ENCODE data around the gene MANF. TPM values are rescaled to one million over a fixed set of nuclear protein-coding genes. Genes with fewer than 3 reads are reported as not detected.
"Not testable (repeated sequence)": the region's sequence is repeated elsewhere in the genome, so short reads cannot be mapped to it uniquely, and the experiment has no call there.

MANF gene
- total RNA-seq, 1 donor from 2014 or later: 130 TPM

- TF ChIP-seq CTCF (IDR thresholded peaks at IDR 0.05; ENCODE audit: unreplicated experiment): no peak
- no peak for DNase-seq (ENCODE audit: low spot score, unreplicated experiment)
- H3K36me3 Mint-ChIP-seq (ENCODE audit: insufficient read depth): peaks cover 24% of the 10 kb centered on the region
- no peak overlapping the region for H3K27ac Mint-ChIP-seq
- peaks cover 3% of the 10 kb centered on the region for H3K9me3 Mint-ChIP-seq (ENCODE audit: low read depth)
- H3K4me1 Mint-ChIP-seq (ENCODE audit: low read depth): peaks cover 11% of the 10 kb centered on the region
- no peaks in the 10 kb centered on the region for H3K27me3 Mint-ChIP-seq
- no peak overlapping the region for H3K4me3 Mint-ChIP-seq (ENCODE audit: low read depth)
These were observed 24.3 kb upstream of the MANF start for GRCh38 chr3:51360806-51361205.

- H3K27me3 Mint-ChIP-seq: no peaks in the 10 kb centered on the region
- no peak overlapping the region for H3K4me3 Mint-ChIP-seq (ENCODE audit: low read depth)
- H3K27ac Mint-ChIP-seq: no peak overlapping the region
- H3K36me3 Mint-ChIP-seq (ENCODE audit: insufficient read depth): peaks cover 27% of the 10 kb centered on the region
- DNase-seq (ENCODE audit: low spot score, unreplicated experiment): no peak
- TF ChIP-seq CTCF (IDR thresholded peaks at IDR 0.05; ENCODE audit: unreplicated experiment): no peak
- H3K4me1 Mint-ChIP-seq (ENCODE audit: low read depth): peaks cover 1% of the 10 kb centered on the region
- peaks cover 3% of the 10 kb centered on the region for H3K9me3 Mint-ChIP-seq (ENCODE audit: low read depth)
These were observed 23.3 kb upstream of the MANF start for GRCh38 chr3:51361746-51362145.

GRCh38 chr3:51362476-51362875 is 22.6 kb upstream of the MANF start:
- peaks cover 7% of the 10 kb centered on the region for H3K9me3 Mint-ChIP-seq (ENCODE audit: low read depth)
- no peaks in the 10 kb centered on the region for H3K4me1 Mint-ChIP-seq (ENCODE audit: low read depth)
- TF ChIP-seq CTCF (IDR thresholded peaks at IDR 0.05; ENCODE audit: unreplicated experiment): no peak
- H3K27ac Mint-ChIP-seq: no peak overlapping the region
- H3K4me3 Mint-ChIP-seq (ENCODE audit: low read depth): no peak overlapping the region
- H3K36me3 Mint-ChIP-seq (ENCODE audit: insufficient read depth): peaks cover 34% of the 10 kb centered on the region
- H3K27me3 Mint-ChIP-seq: no peaks in the 10 kb centered on the region
- DNase-seq (ENCODE audit: low spot score, unreplicated experiment): no peak

- not testable (repeated sequence) for H3K4me3 Mint-ChIP-seq (ENCODE audit: low read depth); H3K4me1 Mint-ChIP-seq (ENCODE audit: low read depth); H3K27ac Mint-ChIP-seq; DNase-seq (ENCODE audit: low spot score, unreplicated experiment); H3K27me3 Mint-ChIP-seq
- H3K9me3 Mint-ChIP-seq (ENCODE audit: low read depth): peaks cover 10% of the 10 kb centered on the region
- H3K36me3 Mint-ChIP-seq (ENCODE audit: insufficient read depth): peaks cover 28% of the 10 kb centered on the region
These were observed 16.8 kb upstream of the MANF start for GRCh38 chr3:51368276-51368675.

GRCh38 chr3:51371943-51372557 is 13.0 kb upstream of the MANF start:
- Mint-ChIP-seq H3K4me3 (ENCODE audit: low read depth) (no peak overlapping the region), H3K4me1 (ENCODE audit: low read depth) (no peaks in the 10 kb centered on the region), H3K27ac (no peak overlapping the region), H3K9me3 (ENCODE audit: low read depth) (peaks cover 7% of the 10 kb centered on the region), H3K36me3 (ENCODE audit: insufficient read depth) (peaks cover 9% of the 10 kb centered on the region), H3K27me3 (no peaks in the 10 kb centered on the region)
- TF ChIP-seq CTCF (IDR thresholded peaks at IDR 0.05; ENCODE audit: unreplicated experiment): peak; percentile 88
- DNase-seq (ENCODE audit: low spot score, unreplicated experiment): peak; percentile 56

Measured in progenitor cell of endocrine pancreas (in vitro differentiated cells).